Right kidney (tissue), 9 donors: ENCODE results near the gene TPGS1.
A peak's percentile ranks its signal among the peaks of the same experiment; 100 is the strongest.

Source experiments
- DNase-seq: peaks from one replicate; pipeline ENCODE4 v3.0.0-alpha.2; 2016
- long read RNA-seq, 8 donors: transcript quantifications; one replicate each; lab custom pipeline, GENCODE V29; 2026

TPGS1 gene, protein sequence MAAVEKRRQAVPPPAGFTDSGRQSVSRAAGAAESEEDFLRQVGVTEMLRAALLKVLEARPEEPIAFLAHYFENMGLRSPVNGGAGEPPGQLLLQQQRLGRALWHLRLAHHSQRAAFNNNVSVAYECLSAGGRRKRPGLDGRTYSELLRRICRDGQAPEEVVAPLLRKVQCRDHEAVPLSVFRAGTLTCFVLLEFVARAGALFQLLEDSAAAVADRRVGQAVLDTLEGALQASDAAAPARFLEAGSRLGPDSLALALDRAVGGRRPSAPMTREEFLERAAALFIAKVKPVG
- long read RNA-seq, donor 1, transcript TPGS1-201 (2 exons, 1,114 nt) = major isoform, 42 of 50 reads
- long read RNA-seq, donor 1, partial matches to known transcripts = 0 of 50 reads
- long read RNA-seq, donor 1, other reads (novel, unspliced or antisense) = 7 of 50 reads
- long read RNA-seq, donor 2, transcript TPGS1-201 (2 exons, 1,114 nt) = major isoform, 15 of 26 reads
- long read RNA-seq, donor 2, partial matches to known transcripts = 11 of 26 reads
- long read RNA-seq, donor 2, other reads (novel, unspliced or antisense) = 0 of 26 reads
- long read RNA-seq, donor 3, transcript TPGS1-201 (2 exons, 1,114 nt) = major isoform, 9 of 11 reads
- long read RNA-seq, donor 3, partial matches to known transcripts = 0 of 11 reads
- long read RNA-seq, donor 3, other reads (novel, unspliced or antisense) = 0 of 11 reads
- long read RNA-seq, donor 4, transcript TPGS1-201 (2 exons, 1,114 nt) = major isoform, 24 of 30 reads
- long read RNA-seq, donor 4, partial matches to known transcripts = 5 of 30 reads
- long read RNA-seq, donor 4, other reads (novel, unspliced or antisense) = 0 of 30 reads
- long read RNA-seq, donor 5, transcript TPGS1-201 (2 exons, 1,114 nt) = major isoform, 27 of 29 reads
- long read RNA-seq, donor 5, partial matches to known transcripts = 0 of 29 reads
- long read RNA-seq, donor 5, other reads (novel, unspliced or antisense) = 0 of 29 reads
- long read RNA-seq, donor 6, transcript TPGS1-201 (2 exons, 1,114 nt) = major isoform, 26 of 35 reads
- long read RNA-seq, donor 6, partial matches to known transcripts = 0 of 35 reads
- long read RNA-seq, donor 6, other reads (novel, unspliced or antisense) = 7 of 35 reads
- long read RNA-seq, donor 7 = 0 reads
- long read RNA-seq, donor 8, transcript TPGS1-201 (2 exons, 1,114 nt) = major isoform, 24 of 31 reads
- long read RNA-seq, donor 8, partial matches to known transcripts = 5 of 31 reads
- long read RNA-seq, donor 8, other reads (novel, unspliced or antisense) = 0 of 31 reads

DNA sequence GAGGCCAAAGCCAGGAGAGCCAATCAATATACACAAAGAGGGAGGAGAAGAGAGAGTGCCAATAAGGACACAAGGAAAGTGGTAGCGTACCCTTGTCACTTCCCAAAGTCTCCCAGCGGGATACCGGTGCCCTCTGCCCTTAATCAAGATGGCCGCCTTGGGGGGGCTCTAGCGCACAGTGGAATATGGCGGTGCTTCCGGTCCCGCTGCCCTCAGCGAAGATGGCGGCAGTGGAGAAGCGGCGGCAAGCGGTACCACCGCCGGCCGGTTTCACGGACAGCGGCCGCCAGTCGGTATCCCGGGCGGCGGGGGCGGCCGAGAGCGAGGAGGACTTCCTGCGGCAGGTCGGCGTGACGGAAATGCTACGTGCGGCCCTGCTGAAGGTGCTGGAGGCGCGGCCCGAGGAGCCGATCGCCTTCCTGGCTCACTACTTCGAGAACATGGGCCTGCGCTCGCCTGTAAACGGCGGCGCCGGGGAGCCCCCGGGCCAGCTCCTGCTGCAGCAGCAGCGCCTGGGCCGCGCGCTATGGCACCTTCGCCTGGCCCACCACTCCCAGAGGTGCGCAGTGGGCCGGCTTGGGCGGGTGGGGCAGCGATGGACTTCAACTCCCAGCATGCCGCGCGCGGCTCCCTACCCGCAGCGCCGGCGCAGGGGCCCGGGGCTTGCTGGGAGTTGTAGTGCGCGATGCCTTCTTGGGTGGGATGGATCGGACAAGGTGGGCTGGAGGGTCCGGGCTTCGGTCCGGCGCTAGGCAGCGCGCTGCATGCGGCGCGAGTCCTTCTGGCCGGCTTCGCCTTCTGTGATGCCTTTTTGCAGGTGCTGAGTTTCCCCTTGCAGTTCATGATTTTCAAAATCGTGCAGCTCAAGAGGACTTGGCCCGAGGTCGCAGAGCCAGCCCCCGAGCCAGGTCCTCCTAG, at the start of gene TPGS1:
TPGS1 (plus strand) TSS at position 212 of the 918 bp plus-strand sequence; CDS start at position 222, 10 bp downstream.
- DNase-seq = peak; percentile 100

DNA sequence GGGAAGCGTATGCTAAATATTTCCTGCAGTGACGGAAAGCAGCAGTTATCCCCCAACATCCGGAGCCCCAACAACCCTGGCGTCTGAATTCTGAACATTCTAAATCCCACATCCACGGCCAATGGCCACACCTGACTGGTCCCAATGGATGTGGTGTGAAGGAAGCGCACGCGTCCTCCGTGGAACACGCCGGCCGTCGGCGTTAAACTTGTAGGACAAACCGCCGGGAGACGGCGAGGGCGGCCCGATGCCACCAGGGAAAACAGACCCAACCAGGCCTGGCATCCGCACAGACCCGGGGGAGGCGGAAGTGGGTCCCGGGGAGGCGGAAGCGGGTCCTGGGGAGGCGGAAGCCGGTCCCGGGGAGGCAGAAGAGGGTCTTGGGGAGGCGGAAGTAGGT, 49.7 kb upstream of the TPGS1 start:
- no peak for DNase-seq

DNA sequence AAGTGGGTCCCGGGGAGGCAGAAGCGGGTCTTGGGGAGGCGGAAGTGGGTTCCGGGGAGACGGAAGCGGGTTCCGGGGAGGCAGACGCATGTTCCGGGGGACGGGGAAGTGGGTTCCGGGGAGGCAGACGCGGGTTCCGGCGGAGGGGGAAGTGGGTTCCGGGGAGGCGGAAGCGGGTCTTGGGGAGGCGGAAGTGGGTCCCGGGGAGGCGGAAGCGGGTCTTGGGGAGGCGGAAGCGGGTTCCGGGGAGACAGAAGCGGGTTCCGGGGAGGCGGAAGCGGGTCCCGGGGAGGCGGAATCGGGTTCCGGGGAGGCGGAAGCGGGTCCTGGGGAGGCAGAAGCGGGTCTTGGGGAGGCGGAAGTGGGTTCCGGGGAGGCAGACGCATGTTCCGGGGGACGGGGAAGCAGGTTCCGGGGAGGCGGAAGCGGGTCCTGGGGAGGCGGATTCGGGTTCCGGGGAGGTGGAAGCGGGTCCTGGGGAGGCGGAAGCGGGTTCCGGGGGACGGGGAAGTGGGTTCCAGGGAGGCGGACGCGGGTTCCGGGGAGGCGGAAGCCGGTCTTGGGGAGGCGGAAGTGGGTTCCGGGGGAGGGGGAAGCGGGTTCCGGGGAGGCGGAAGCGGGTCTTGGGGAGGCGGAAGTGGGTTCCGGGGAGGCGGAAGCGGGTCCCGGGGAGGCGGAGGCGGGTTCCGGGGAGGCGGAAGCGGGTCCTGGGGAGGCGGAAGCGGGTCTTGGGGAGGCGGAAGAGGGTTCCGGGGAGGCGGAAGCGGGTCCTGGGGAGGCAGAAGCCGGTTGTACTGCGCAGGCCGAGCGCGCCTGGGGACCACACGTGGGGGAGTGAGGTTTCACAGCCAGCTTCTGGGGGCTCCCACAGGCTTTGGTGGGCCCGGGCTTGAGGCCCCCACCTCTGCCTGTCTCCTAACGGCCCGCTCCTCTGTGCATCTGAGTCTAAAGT, 48.9 kb upstream of the TPGS1 start:
- DNase-seq = no peak

DNA sequence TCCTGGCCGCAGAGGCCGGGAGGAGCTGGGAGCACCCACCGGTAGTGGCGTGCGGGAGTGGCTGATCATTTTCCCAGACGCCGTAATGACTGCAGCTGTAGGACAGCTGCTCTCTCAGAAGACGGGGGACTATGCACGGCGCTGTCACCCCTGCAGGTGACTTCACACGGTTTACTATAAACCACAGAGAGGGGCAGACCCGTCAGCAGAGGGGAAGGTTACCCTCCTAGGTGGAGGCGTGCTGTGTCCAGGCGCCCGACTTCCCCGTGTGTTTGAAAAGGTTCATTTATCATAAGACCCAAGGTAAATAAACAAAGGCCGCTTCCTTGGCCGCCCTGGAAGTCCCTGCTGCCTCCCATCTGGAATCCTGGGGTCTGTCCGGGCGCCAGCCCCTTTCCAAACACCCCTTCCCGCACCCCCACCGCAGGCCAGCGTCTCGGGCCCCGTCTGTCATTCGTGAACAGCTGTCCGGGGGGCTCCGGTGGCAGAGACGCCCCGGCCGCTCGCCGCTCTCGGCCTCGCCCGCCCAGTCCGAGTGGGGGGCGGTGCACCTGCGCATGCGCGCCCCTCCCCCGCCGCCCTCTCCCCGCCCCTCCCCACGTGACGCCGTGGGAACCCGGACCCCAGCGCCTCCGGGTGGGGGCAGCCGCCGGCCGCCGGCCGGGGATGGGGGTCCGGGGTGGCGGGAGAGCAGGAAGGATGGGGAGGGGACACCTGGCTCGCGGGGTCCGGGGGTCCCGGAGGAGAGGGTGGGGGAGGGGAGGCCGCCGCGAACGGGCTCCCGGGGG, 47.4 kb upstream of the TPGS1 start:
- DNase-seq = peak; percentile 85

DNA sequence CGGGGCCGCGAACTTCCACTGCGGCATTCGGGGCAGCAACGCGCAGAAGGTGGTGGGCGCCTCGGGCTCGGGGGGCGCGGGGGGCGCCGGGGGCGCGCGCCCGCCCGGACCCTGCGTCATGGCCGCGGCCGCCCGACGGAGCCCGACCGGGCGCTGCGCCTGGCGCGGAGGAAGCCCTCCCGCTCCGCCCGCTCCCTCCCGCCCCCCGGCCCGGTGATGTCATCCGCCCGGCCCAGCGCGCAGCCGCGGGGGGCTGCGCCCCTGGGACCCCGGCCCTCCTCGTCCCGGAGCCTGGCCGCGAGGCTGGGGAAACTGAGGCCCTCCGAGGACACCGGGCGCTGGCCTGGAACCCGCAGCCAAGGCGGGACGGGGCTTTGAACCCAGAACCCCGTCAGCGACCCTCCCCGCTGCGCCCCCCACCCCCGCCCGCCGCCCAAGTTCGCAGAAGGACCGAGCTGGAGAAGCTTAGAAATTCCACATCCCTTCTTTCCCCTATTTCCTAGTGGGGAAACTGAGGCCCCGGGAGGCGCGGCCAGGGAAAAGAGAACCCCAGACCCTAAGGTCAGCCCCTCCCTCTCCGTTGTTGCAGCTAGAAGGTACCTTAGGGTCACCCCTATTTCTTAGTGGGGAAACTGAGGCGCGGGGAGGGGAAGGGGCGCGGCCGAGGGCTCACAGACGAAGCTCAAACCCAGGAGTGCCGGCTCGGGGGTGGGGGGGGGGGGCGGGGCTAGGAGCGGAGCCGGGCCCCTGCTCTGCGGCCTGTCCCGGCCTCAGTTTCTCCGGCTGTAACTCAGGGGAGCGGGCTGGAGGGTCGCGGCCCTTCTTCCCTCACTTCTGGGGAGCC, 46.2 kb upstream of the TPGS1 start, which contains the start of gene SHC2:
SHC2 (minus strand) TSS at position 157 of the 844 bp plus-strand sequence; CDS start at position 120, 37 bp downstream.
- DNase-seq = no peak

DNA sequence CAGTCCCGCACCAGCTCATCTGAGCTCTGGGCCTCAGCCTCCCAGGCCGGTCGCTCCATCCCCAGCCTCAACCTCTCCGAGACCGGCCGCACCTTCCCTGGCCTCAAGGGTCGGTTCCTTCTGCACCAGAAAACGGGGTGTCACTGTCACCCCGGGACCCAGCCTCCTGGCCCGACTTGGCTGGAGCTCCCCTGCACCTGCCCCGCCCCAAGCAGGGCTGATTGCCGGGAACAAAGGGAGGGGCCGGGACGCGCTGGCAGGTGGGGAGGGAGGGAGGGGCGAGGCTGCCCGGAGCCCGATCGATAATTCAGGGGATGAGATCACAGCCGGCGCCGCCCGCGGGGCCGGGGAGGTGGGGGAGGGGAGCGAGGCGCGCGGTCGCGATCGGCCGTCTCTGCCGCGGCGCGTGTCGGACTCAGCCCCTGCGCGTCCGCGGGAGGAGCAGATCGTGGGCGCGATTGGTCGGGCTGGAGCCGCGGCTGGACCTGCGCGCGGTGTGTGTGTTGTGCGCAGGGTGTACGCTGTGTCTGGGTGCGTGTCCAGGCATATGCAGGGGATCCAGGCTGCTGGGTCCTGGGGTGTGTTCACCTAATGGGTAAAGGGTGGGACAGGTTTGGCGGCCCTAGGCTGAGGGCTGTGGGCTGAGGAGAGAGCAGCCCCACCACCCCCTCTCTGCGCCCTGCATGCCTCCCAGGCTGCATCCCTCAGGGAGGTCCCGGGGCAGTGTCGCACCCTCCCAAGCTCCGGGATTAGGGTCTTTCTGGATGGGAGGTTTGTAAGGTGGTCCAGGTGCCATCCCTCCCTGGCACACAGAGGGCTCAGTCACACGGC, 45.4 kb upstream of the TPGS1 start:
- DNase-seq = peak; percentile 54

DNA sequence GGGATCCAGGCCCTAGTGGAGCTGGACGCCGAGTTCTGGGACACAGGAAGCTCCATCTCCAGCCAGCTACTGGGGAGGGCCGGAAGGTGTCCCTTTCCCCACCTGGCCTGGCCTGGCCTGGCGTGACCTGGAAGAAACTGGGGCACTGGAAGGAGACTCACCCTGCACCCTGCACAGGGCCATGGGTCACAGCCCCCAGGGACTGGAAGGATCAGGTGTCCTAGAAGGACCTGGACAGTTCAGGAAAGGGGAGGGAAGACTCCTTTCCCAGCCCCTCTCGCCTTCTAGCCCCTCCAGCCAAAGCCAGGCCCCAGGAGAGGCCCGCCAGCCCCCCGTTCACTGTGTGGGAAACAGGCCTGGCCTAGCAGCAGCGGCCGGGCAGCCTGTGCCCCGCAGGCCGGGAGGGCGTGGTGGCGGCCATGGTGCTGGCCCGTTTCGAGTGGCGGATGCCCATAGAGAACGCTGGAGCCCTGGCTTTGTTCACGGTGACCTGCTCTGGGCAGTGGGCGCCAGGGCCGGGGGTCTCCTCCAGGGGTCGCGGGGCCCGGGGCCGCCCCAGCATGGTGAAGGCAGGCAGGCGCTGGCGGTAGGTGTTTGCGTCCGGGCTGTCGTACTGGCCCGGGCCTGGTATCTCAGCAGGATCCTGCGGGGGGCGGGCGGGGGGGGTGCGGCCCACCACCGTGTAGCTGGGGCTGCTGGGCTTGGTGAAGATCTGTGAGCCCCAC, 43.7 kb upstream of the TPGS1 start:
- DNase-seq = no peak

DNA sequence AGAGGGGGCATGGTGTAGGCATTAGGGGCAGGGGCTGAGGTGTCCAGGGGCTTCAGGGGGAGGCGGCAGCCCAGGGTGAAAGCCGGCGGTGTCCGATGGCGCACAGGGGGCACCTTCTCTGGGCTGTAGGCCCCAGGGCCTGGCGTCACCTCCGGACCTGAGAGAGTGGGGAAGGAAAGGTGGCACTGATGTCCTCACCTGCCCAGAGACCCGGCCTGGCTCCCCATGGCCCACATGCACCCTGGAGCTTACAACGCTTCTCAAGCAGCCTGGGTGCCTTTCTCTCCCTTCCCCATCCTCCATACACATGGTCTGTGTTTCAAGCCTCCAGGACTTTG, 43.1 kb upstream of the TPGS1 start:
- no peak for DNase-seq

DNA sequence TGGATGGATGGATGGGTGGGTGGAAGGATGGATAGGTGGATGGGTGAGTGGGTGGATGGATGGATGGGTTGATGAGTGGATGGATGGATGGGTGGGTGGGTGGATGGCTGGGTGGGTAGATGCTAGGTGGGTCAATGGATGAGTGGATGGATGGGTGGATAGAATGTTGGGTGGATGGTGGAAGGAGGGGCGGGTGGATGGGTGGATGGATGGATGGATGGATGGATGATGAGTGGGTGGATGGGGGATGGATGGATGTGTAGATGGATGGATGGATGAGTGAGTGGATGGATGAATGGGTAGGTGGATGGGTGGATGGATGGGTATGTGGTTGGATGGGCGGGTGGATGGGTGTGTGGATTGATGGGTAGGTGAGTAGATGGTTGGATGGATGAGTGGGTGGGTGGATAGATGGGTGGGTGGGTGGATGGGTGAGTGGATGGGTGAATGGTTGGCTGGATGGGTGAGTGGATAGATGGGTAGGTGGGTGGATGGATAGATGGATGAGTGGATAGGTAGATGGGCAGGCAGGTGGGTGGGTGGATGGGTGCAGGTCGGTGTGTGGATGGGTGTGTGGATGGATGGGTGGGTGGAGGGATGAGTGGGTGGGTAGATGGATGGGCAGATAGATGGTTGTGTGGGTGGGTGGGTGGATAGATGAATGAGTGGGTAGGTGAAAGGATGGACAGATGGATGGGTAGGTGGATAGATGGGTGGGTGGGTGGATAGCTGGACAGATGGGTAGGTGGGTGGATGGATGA, 42.1 kb upstream of the TPGS1 start:
- DNase-seq = no peak

DNA sequence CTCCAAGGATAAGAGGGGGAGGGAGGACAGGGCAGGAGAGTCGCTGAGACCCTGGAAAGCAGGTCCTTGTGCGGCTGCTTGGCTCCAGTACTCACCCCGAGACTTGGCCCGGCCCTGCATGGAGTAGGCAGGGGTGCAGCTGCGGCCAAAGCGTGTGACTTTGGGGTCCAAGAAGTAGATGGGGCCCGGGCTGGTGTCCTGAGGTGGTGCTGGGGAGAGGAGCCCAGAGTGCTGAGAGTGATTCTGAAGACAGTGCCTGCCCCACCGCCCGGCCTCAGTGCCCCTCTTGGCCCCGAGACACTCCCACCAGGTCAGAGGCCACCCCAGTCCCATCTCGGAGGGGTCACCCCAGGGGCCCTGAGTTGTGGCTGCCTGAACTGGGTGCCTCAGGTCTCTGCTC, 39.7 kb upstream of the TPGS1 start:
- DNase-seq = no peak

DNA sequence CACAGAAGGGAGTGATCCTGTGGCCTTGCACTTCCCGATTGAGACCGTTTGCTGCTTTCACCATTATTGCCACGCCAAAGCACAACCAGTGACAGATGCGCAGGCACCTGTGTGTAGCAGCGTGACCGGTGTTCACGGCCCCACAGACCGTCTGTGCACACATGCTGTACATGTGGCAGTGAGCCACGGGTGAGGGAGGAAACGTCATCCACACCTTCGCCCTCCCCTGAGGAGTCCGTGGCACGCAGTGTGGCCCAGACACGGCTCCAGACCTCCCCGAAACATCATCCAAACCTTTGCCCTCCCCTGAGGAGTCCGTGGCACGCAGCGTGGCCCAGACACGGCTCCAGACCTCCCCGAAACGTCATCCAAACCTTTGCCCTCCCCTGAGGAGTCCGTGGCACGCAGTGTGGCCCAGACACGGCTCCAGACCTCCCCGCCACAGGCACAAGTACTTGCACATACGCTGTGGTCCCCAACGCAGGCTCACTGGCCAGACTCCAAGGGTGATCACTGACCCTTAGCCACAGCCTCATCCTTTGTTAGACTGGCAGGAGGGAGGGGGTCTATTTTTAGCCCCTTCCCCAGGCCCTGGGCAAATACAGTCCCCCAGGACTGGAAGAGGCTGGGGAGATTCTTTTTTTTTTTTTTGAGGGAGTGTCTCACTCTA, 38.6 kb upstream of the TPGS1 start:
- DNase-seq = no peak

DNA sequence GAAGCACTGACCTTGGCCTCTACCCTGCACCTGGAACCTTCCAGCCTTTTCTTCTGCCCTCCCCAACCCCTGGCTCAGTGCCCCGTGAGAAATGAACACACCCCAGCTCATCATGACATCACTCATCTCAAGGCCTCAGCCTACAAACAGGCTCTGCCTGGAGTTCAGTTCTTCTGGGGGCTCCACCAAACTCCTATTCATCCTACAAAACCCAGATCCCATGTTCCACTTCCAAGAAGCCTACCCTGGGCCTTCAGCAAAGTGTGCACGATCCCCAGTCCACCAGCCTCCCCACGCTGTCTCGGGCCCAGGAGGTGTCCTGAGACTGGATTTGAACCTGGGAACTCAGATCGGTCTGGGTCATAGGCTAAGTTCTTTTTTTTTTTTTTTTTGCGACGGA, 37.5 kb upstream of the TPGS1 start:
- DNase-seq = no peak

DNA sequence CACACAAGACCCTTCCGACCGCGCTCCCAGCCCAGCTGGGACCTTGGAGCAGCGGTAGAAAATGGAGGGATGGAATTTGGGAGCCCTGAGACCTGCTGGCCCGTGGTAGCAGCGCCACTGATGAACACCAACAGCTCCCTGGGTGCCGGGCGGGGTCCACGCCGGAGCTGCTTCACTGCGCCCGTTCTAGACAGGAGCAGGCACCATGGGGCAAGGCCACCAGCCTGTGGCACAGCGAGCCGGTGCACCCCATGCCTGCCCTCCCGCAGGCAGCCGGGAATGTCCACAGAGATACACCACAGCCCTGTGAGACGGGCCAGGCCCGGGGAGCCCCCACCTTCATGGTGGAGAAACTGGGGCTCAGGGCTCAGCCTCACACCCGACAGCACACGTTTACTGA, 36.6 kb upstream of the TPGS1 start:
- no peak for DNase-seq

DNA sequence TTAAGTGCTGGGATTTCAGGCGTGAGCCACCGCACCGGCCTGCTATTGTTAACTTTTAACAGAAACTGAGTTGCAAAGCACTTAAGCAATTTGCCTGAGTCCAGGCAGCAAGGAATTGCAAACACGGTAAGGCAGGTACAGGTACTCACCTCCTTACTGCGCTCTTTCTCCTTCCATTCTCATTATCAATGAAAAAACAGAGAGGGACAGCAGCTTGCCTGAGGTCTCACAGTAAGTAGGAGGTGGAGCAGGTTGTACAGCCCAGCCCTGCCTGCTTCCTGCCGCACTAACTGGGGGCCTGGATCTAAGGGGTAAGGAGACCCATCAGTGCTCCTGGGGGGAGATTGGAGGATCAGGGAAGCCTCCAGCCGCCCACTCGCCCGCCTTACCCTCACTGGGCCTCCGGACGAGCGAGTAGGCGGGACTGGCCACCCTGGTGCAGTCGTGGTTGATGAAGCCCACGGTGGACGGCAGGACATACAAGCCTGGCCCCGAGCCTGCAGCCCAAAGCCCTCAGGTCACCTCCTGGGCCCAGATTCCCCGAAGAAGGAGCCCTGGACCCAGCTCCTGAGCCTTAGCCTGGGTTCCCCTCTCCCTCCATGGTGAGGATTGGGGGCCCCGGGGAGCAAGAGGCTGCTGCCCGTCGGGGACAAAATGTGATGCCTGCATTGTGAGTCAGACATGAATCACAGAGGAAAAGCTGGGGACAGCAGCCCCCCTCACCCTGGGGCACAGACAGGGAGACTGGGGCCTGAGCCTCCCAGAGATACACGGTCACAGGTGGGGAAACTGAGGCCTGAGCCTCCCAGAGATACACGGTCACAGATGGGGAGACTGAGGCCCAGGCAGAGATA, 35.1 kb upstream of the TPGS1 start:
- DNase-seq = no peak
